ENCODE measurements around the gene LSP1. TPM values are rescaled to one million over a fixed set of nuclear protein-coding genes. Genes with fewer than 3 reads are reported as not detected.

LSP1 gene
- total RNA-seq, 2 experiments from 2014 or later, result 228 to 232 TPM

DNA sequence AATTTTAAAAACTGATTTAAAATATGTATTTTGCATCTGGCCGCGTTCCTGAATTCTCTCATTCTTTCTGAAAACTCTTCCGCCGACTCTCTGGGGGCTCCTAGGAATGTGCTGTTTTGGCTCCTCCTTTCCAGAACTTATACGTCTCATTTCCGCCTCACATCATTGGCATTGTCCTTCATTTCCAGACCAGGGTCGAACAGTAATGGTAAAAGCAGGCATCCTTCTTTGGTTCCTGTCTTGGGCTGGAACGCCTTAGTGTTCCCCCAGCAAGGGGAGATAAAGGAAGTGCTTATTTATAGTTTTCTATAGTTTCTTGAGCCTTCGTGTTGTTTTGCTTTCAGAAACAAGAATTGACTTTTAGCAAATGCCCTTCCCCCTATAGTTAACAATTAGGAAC, 55.7 kb downstream of the LSP1 start:
- ChIA-PET CTCF (no interaction called here), POLR2A (no interaction called here)
- H3K27me3 ChIP-seq (ENCODE audit: control insufficient read depth in 1 of 2, insufficient read depth in 2 of 2, low read length in 2 of 2), result no peaks in the 10 kb centered on the region
- DNase-seq (no peak), ATAC-seq (ENCODE audit: poor library complexity) (no peak)
- Mint-ChIP-seq H3K36me3 (ENCODE audit: low read depth) (no peaks in the 10 kb centered on the region), H3K9me3 (no peaks in the 10 kb centered on the region), H3K4me3 (no peak overlapping the region), H3K27ac (no peak overlapping the region), H3K27me3 (no peaks in the 10 kb centered on the region), H3K4me1 (ENCODE audit: low read depth) (no peaks in the 10 kb centered on the region)
- no peaks in the 10 kb centered on the region for H3K4me1 ChIP-seq (ENCODE audit: insufficient read depth, low read length)
- intact Hi-C loops (cut with DNase I, micrococcal nuclease), result no loop called here
- H3K9me3 ChIP-seq (ENCODE audit: control insufficient read depth in 1 of 2, insufficient read depth in 1 of 2, low read length in 2 of 2), result no peaks in the 10 kb centered on the region
- TF ChIP-seq, protein P1, sequence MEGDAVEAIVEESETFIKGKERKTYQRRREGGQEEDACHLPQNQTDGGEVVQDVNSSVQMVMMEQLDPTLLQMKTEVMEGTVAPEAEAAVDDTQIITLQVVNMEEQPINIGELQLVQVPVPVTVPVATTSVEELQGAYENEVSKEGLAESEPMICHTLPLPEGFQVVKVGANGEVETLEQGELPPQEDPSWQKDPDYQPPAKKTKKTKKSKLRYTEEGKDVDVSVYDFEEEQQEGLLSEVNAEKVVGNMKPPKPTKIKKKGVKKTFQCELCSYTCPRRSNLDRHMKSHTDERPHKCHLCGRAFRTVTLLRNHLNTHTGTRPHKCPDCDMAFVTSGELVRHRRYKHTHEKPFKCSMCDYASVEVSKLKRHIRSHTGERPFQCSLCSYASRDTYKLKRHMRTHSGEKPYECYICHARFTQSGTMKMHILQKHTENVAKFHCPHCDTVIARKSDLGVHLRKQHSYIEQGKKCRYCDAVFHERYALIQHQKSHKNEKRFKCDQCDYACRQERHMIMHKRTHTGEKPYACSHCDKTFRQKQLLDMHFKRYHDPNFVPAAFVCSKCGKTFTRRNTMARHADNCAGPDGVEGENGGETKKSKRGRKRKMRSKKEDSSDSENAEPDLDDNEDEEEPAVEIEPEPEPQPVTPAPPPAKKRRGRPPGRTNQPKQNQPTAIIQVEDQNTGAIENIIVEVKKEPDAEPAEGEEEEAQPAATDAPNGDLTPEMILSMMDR (IDR thresholded peaks at IDR 0.05), result no peak
- no peaks in the 10 kb centered on the region for H3K36me3 ChIP-seq (ENCODE audit: insufficient read depth, low read length)
- H3K4me3 ChIP-seq (ENCODE audit: low read length), result no peak overlapping the region
- no peak overlapping the region for H3K27ac ChIP-seq (ENCODE audit: low read depth in 1 of 2, low read length in 2 of 2)

DNA sequence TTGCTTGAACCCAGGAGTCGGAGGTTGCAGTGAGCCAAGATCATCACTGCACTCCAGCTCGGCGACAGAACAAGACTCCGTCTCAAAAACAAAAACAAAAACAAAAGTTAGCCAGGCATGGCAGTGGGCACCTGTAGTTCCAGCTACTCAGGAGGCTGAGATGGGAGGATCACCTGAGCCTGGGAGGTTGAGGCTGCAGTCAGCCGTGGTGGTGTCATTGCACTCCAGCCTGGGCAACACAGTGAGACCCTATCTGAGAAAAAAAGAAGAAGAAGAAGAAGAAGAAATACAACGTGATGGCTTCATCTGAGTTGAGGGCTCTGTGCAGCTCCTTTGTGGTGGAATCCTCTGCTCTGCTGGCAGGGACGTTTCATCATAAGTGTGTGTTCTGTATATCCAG, 56.6 kb downstream of the LSP1 start:
- Mint-ChIP-seq H3K4me3 (no peak overlapping the region), H3K27me3 (peaks cover 6% of the 10 kb centered on the region), H3K9me3 (no peaks in the 10 kb centered on the region), H3K36me3 (ENCODE audit: low read depth) (no peaks in the 10 kb centered on the region), H3K4me1 (ENCODE audit: low read depth) (no peaks in the 10 kb centered on the region), H3K27ac (no peak overlapping the region)
- Histone ChIP-seq H3K4me3 (ENCODE audit: low read length) (no peak overlapping the region), H3K9me3 (ENCODE audit: control insufficient read depth in 1 of 2, insufficient read depth in 1 of 2, low read length in 2 of 2) (no peaks in the 10 kb centered on the region), H3K27me3 (ENCODE audit: control insufficient read depth in 1 of 2, insufficient read depth in 2 of 2, low read length in 2 of 2) (no peaks in the 10 kb centered on the region), H3K27ac (ENCODE audit: low read depth in 1 of 2, low read length in 2 of 2) (no peak overlapping the region), H3K36me3 (ENCODE audit: insufficient read depth, low read length) (no peaks in the 10 kb centered on the region), H3K4me1 (ENCODE audit: insufficient read depth, low read length) (no peaks in the 10 kb centered on the region)
- ChIA-PET CTCF (no interaction called here), POLR2A (no interaction called here)
- intact Hi-C loops (cut with DNase I, micrococcal nuclease), result no loop called here
- ATAC-seq (ENCODE audit: poor library complexity) (no peak), DNase-seq (no peak)
- TF ChIP-seq, protein P1 (IDR thresholded peaks at IDR 0.05), result no peak

DNA sequence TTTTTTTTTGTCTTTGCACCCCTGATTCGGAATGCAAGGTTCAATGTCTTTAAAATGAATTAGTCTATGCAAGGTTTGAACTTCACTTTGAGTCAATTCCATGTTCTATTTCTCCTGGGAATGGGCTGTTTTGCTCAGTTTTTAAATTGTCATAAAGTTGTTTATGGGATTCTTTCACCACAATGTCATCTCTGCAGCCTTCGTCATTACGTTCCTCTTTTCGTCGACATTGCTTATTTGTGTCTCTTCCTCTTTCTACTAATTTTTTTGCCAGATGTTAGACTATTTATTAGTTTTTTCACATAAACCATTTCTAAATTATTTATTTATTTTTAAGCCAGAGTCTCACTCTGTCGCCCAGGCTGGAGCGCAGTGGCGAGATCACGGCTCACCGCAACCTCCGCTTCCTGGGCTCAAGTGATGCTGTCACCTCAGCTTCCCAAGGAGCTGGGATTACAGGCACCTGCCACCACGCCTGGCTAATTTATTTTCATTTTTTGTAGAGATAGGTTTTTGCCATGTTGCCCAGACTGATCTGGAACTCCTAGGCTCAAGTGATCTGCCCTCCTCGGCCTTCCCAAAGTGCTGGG, 59.5 kb downstream of the LSP1 start:
- no peak overlapping the region for H3K27ac Mint-ChIP-seq
- Histone ChIP-seq H3K27me3 (ENCODE audit: control insufficient read depth in 1 of 2, insufficient read depth in 2 of 2, low read length in 2 of 2) (no peaks in the 10 kb centered on the region), H3K4me3 (ENCODE audit: low read length) (no peak overlapping the region), H3K27ac (ENCODE audit: low read depth in 1 of 2, low read length in 2 of 2) (no peak overlapping the region), H3K36me3 (ENCODE audit: insufficient read depth, low read length) (no peaks in the 10 kb centered on the region), H3K9me3 (ENCODE audit: control insufficient read depth in 1 of 2, insufficient read depth in 1 of 2, low read length in 2 of 2) (no peaks in the 10 kb centered on the region), H3K4me1 (ENCODE audit: insufficient read depth, low read length) (peaks cover 13% of the 10 kb centered on the region)
- no peaks in the 10 kb centered on the region for H3K36me3 Mint-ChIP-seq (ENCODE audit: low read depth)
- ATAC-seq (ENCODE audit: poor library complexity), result no peak
- ChIA-PET CTCF (no interaction called here), POLR2A (no interaction called here)
- intact Hi-C loops (cut with DNase I, micrococcal nuclease), result no loop called here
- no peak overlapping the region for H3K4me3 Mint-ChIP-seq
- no peaks in the 10 kb centered on the region for H3K9me3 Mint-ChIP-seq
- no peak for DNase-seq
- peaks cover 11% of the 10 kb centered on the region for H3K4me1 Mint-ChIP-seq (ENCODE audit: low read depth)
- H3K27me3 Mint-ChIP-seq, result peaks cover 12% of the 10 kb centered on the region
- TF ChIP-seq, protein P1 (IDR thresholded peaks at IDR 0.05), result no peak
